GM21423 (cell line): ENCODE results near the gene FGD4.

Source experiments
- ATAC-seq: cut with Tn5 transposase; IDR thresholded peaks from one replicate; pipeline ENCODE4 v1.9.1; 2021; ENCODE audit warnings: mild to moderate bottlenecking, moderate library complexity; ENCODE audit not compliant: unreplicated experiment

The FGD4 gene

DNA sequence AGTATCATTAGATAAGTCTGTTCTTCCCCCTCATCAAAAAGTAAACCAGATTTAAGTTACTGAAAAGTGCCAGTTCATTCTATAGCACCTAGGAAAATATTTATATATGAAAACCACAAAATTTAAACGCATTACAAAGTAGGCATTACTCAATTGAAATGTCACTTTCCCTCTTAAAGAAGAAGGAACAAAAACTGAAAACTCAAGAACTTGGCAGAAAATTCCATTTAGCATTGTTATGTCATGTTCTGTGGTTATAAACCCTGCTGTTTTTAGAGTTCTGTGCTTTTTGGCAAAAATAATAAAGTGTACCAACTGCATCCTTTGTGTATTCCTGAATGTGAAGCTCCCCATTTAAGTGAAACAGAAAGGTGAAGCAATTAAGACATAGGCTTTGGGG lies 3.6 kb downstream of the FGD4 start:
- no peak for ATAC-seq

DNA sequence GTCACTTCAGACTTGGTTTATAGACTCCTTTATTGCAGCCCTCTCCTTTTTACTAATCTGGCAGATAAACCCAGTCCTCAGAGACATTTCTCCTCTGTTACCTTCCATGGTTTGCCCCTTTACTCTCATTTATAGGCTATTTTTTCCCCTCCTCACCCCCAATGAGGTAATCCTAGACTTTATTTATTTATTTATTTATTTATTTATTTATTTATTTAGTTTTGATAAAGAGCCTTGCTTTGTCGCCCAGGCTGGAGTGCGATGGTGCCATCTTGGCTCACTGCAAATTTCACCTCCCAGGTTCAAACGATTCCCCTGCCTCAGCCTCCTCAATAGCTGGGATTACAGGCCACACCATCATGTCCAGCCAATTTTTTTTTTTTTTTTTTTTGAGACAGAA lies 8.4 kb downstream of the FGD4 start:
- no peak for ATAC-seq

DNA sequence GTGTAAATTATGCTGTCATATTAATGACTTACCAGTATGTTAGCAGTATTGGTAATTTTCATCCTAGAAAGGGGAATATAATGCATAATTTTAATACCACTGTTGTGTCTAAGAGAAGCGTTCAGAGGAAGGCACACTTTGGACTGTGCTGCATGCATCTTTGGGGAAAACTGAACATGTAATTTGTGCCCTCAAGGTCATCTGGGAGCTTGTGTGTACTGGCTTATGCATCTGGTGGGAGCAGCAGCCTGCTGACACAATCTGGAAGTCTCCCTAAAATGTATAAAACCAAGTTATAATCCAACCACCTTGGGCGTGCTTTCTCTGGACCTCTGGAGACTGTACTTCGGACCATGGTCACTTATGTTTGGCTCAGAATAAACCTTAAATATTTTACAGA lies 14.1 kb downstream of the FGD4 start:
- ATAC-seq, result no peak

DNA sequence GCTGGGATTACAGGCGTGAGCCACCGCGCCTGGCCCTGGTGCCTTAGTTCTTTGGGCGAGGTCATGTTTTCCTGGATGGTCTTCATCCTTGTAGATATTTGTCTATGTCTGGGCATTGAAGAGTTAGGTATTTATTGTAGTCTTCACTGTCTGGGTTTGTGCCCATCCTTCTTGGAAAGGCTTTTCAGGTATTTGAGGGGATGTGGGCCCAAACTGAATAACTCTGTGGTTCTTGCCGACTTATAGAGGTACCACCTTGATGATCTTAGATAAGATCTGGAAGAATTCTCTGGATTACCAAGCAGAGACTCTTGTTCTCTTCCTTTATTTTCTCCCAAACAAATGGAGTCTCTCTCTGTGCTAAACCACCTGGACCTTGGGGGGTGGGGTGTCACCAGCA lies 18.9 kb downstream of the FGD4 start:
- ATAC-seq, result no peak

DNA sequence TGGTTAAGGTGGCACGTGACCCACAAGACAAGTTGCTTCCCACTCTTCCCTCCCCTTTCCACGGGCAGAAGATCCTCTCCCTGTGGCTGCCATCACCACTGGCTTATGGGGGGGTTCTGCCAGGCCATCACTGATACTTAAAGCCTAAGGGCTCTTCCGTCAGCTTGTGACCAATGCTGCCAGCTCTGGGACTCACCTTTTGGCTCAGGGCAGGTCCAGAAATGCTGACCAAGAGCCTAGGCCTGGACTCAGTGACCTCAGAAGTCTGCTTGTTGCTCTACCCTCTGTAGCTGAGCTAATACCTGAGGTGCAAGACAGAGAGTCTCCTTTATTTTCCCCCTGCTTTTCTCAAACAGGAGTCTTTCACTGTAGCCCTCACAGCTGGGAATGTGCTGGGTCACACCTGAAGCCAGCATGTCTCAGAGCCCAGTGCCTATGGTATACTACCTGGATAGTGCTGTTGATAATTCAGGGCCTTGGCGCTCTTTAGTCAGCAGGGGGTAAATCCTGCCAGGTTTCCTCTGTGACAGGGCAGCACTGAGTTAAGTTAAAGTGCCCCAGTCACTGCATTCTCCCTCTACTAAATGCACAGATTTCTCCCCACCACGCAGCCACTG lies 19.7 kb downstream of the FGD4 start:
- no peak for ATAC-seq

DNA sequence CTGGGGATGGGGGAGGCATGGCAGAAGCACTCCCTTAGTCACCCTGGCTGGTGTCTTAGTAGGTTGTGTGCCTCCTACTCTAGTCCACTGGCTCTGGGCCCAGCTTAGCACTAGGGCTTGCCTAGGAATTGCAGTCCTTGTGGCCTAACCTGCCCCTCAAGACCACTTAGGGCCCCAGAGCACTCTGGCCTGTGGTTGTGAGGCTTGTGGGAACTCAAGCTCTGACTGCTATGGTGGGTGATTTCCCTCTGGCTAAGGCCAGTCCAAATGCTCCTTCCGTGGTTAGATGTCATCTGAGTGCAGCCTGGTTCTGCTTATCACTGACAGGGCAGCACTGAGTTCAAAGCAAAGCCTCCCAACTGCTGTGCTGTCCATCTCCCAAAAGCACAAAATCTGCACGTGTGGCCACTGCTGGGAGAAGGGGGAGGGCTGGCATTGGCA lies 20.2 kb downstream of the FGD4 start:
- no peak for ATAC-seq

DNA sequence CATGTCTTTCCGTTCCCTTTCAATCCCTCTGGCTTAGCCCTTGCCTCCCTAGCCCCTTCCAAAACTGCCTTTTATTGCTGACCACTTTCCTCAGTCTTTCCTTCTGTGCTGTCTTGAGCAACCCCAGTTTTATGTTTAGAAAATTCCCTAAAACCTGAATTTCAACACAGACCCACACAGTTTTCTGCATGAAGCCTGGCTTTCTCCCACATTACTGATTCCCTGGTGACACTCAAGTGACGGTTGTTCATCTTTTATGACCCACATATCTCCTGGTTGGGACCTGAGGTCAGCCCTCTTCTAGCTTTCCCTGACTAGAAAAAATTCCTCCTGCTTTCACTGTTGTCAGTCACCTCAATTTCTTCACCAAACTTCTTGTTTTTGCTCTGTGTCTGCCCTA lies 21.0 kb downstream of the FGD4 start:
- no peak for ATAC-seq

DNA sequence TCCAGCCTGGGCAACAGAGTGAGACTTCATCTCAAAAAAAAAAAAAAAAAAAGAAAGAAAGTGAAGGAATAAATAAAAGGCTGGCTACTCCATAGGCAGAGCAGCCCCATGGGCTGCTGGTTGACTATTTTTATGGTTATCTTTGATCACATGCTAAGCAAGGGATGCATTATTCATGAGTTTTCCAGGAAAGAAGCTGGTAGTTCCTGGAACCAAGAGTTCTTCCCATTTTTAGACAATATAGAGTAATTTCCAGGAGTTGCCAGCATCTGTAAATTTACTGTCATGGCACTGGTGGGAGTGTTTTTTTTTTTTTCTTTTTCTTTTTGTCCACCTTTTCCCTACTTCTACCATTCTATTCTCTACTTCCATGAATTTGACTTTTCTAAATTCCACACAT lies 24.2 kb downstream of the FGD4 start:
- no peak for ATAC-seq

DNA sequence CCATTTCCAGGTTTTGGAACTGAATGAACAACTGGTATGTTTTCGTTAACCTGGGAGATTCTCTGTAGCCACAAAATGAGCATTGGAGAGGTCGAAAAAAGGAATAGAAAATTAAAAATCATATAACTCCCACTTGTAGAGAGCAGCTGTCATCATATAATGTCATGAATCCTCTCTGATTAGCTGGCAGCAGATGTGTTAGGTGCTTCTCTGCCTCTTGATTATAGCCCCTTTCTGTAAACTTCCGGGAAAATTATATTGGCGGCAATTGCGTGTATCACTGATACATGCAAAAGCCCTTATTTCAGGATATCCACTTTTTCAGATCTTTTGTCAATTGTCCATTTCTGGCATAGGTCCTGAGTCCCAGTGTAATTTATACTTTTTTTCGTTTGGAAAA lies 31.7 kb downstream of the FGD4 start:
- ATAC-seq, result no peak

DNA sequence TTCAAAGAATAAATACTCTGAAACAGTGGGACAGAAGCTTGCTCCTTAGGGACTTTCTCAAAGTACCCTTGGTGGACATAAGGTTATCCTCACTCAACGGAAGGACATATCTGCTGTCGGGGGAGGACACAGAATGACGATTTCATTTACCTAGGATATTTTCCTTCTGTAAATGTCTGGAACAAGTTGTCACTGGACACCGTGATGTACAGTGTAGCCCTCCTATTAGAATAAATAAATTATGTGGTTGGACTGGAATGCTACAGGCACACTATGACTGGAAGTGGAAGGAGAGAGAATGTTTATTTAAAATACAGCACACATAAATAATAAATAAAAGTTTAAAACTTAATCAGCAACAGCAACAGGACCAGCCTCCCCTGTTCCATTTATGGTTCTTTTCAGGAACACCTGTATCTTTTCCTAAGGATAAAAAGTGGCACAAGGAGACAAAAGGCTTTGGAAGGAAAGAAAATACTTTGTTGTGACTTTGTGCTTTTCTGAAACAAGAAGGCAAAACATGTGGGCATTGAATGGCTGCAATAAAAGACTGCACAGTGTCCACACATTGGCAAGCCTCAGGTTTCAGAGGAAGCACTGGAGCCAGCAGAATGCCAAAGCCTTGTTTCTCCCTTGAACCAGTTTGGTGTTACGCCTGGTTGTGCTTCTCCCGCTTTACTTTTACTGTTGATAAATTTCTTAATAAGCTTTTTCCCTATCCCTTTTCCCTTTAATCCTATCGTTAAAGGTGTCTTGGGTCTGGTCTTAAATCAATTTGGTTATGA lies 36.8 kb downstream of the FGD4 start:
- ATAC-seq, result no peak

DNA sequence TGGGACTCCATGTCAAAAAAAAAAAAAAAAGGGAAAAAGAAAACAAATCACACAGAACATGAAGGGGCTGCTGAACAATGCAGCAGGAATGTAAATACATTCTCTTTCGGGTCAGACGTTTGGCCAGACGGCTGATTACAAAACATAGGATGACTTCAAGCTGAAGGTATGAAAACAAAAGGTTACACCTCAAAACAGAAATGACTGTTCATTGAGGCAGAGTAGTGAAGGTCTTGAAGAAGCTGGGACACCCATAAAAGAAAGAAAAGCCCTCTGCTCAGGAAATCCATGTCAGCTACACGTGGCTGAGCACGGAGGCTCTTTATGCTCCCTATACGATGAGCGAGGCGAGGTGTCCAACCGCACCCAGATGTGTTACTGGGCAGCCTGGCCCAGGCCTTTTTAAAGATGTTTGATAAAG lies 37.7 kb downstream of the FGD4 start:
- no peak for ATAC-seq

DNA sequence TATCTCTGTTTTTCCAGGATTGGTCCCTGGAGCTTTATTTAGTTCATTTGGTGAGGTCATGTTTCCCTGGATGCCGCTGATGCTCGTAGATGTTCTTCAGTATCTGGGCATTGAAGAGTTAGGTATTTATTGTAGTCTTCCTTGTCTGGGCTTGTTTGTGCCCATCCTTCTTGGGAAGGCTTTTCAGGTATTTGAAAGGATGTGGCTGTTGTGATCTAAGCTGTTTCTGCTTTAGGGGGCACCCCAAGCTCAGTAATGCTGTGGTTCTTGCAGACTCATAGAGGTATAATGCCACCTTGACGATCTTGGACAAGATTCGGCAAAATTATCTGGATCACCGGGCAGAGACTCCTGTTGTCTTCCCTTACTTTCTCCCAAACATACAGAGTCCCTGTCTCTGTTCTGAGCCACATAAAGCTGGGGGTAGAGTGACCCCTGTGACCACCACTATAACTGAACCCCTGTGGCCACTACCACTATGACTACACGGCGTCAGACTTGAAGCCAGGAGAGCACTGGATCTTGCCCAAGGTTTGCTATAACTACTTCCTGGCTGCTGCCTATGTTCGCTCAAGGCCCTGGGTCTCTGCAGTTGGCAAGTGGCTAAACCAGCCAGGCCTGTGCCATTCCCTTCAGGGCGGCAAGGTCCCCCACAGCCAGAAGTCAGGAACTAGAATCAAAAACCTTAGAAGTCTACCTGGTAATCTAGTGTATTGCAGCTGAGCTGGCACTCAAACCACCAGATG lies 40.9 kb downstream of the FGD4 start:
- no peak for ATAC-seq

DNA sequence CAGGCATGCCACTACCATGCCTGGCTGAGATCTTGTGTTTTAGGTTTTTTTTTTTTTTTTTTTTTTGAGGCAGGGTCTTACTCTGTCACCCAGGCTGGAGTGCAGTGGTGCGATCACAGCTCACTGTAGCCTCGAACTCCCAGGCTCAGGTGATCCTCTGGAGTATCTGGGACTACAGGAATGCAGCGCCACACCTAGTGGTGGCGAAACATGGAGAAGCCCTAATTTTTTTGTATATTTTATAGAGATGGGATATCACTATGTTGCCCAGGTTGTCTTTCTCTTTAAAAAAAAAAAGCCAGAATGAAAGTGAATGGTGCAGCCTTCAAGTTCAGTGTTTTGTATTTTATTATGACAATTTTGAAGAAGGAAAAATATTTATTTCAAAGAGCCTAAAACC lies 44.1 kb downstream of the FGD4 start:
- ATAC-seq, result no peak

DNA sequence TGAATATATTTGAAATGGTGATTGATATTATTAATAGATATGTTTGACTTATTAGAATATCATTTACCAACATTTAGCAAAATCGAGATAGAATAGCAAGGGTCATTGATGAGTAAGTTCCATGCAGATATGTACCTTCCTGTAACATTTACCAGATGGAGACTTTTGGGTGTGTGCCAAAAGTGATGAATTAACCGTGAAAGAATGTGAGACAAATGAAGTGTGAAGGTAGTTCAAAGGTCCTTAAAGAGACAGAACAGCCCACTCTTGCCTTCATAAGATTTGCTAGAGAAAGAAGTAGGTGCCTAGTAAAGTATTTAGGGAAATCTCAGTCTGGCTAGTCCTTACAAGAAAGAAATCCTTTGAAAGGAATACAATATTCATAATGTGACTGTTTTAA lies 45.5 kb downstream of the FGD4 start:
- no peak for ATAC-seq

DNA sequence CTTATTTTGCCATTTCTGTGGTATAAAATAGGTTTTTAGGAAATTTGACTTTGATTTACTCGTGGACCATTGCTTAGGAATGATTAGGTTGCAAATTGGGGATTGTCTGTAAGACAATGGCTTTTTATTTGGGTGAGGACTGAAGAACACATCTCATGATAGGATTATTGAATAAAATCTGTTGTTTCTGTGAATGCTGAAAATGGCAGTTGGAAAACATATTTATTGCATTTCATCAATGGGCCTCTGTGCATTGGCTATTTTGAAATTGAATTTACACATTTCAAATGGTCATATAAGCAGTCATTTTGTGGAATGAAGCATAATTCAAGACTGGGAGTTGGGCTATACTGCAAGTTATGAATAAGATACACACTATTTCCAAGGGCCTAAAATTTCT lies 46.0 kb downstream of the FGD4 start:
- no peak for ATAC-seq

DNA sequence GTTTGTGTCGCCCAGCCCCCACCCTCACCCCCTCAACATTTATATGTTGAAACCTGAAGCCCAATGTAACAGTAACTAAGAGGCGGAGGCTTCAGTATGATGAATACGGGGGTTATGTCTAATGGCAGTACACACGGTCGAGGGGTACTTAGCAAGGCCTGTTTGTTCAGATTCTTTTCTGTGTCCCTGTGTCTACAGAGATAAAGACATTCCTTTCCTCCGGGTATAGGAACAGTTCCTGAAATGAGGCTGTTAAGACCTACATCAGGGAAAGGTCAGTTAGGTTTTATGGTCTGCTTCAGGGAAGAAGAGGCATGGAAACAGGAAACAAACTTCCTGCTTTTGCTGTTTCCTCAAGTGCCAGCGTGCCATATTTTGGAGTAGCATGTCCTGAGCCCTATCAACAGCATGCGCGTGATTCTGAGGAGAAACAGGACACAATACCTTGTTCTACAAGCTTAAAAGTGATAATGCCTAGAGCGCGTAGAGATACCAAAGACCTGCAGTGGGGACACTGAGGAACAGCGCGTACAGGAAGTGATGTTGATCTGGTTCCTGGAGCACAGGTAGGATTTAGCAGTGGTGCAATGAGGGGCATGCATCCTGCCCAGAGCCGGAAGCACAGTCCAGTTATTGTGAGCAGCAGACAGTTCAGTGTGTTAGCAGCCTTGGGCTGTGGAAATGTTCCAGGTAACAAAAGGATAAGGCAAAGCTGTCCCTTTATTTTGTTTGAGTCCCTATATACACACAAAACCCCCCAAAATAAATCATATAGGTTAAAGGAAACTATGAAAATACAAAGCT lies 47.2 kb downstream of the FGD4 start:
- no peak for ATAC-seq

DNA sequence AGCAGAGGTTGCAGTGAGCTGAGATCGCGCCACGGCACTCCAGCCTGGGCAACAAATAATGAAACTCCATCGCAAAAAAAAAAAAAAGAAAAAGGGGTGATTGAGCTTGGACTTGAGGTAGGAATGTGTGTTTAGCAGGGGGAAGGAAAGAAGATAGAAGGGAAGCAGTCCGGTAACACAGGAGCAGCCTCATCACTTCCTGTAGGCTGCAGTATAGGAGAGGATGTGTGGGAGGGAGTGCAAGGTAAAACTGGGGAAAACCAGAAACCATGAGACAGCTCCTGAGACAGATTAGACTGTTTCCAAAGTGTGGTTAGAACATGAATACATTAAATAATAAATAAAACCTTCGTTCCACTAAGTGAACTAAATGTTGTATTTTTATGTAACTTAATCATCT lies 49.2 kb downstream of the FGD4 start:
- ATAC-seq, result no peak

DNA sequence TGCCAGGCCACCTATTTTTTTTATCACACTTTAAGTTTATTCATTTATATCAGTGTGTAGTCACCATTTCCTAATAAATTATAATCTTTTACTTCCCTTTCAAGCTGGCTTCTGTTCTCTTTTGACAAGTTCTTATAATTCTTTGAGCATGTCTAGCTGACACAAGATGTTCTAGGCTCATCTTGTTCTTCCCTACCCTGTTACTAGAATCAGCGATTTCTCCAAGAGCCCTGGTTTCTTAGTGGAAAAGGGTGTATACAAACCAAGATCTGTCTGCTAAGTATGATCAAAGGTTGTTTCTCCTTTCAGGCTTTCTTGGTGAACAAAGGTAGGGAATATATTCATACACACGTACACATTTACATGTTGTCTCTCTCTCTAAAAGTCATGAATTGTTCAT lies 51.0 kb downstream of the FGD4 start:
- no peak for ATAC-seq

DNA sequence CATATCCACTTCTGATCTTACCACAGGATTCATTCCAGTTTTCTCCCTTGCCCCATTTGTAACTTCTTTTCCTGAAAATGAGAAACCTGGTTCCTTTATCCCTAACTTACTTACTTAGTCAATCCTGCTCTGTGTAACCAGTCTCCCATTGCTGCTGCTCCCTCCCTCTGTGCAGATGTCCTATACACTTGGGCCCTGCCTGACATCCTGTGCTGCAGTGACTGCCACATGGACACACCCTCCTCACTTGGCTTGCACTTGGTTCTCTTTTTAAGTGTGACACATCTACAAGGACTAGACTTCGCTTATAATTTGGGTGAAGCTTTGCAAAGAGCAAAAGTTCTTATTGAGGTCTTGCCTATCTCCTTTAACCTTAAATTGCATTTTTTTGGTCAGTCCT lies 51.4 kb downstream of the FGD4 start:
- no peak for ATAC-seq

DNA sequence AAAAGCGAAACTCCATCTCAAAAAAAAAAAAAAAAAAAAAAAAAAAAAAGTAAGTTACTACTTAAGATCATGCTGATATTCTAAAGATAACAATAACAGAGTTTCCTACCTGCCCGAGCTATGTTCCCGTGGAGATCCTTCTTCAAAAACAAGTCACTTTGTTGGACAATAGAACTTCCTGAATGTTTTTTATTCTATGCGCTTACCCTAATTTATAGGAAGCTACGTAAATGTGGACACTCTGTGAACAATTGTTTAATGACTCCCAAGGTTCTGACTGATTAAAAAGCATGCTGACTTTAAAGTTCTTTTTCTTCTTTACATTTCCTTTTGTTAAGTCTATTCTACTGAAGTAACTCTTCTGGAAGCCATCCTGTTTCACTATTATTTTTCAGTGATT lies 52.5 kb downstream of the FGD4 start:
- ATAC-seq, result no peak

DNA sequence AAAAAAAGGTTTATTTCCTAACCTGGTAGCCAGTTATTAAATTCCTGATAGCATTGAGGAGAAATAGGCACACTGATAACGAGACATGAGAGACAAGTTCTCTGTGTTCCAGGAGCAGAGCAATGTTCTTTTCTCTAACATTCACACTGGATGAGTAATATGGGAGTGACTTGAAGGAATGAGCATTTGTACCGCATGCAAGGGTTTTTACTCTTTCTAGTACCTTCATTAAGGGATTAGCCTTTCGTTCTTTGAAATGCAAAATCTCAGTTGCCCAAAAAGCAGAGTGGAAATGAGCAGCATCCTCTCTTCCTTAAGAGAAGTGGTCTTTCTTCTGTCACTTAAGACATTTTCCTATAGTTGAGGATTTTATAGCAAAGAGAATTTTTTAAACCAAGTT lies 54.7 kb downstream of the FGD4 start:
- ATAC-seq, result no peak
